Liver (tissue), 3 donors: ENCODE results near the gene ATAT1.

Experiments used
- CTCF ChIP-seq: fragments of 150-350 bp; IDR thresholded peaks from 2 replicates; pipeline ENCODE4 v1.5.1; 2017; ENCODE audit warnings: improper control_type of control experiment, low read depth, low read length; ENCODE audit not compliant: missing input control
- EGR1 ChIP-seq, 2 donors: IDR thresholded peaks; 2 replicates each; pipeline ENCODE4 v1.6.1; 2016 to 2018; ENCODE audit warnings: antibody characterized with exemption in 2 of 2, low read depth in 2 of 2
- GABPA ChIP-seq, 2 donors: IDR thresholded peaks in 1 of 2; conservative IDR thresholded peaks in 1 of 2; 2 replicates each; pipeline ENCODE4 v1.6.1; 2016; ENCODE audit warnings: antibody characterized with exemption in 2 of 2, mild to moderate bottlenecking in 1 of 2, moderate library complexity in 1 of 2
- JUND ChIP-seq, 2 donors: IDR thresholded peaks; 2 replicates each; pipeline ENCODE4 v1.6.1; 2016; ENCODE audit warnings: antibody characterized with exemption in 2 of 2
- MAX ChIP-seq: IDR thresholded peaks from 2 replicates; pipeline ENCODE4 v1.6.1; 2016; ENCODE audit warnings: antibody characterized with exemption
- RAD21 ChIP-seq, 2 donors: IDR thresholded peaks; 2 replicates each; pipeline ENCODE4 v1.6.1; 2016; ENCODE audit warnings: antibody characterized with exemption in 2 of 2, mild to moderate bottlenecking in 2 of 2
- TAF1 ChIP-seq: conservative IDR thresholded peaks from 2 replicates; pipeline ENCODE4 v1.6.1; 2016; ENCODE audit warnings: antibody characterized with exemption, mild to moderate bottlenecking
- YY1 ChIP-seq: IDR thresholded peaks from 2 replicates; pipeline ENCODE4 v1.6.1; 2016; ENCODE audit warnings: antibody characterized with exemption, mild to moderate bottlenecking
- TF ChIP-seq, protein P1 (sequence below): IDR thresholded peaks from 2 replicates; pipeline ENCODE4 v1.6.1; 2016; ENCODE audit warnings: antibody characterized with exemption
- donor health status: healthy.
- donor health status: healthy.

DNA sequence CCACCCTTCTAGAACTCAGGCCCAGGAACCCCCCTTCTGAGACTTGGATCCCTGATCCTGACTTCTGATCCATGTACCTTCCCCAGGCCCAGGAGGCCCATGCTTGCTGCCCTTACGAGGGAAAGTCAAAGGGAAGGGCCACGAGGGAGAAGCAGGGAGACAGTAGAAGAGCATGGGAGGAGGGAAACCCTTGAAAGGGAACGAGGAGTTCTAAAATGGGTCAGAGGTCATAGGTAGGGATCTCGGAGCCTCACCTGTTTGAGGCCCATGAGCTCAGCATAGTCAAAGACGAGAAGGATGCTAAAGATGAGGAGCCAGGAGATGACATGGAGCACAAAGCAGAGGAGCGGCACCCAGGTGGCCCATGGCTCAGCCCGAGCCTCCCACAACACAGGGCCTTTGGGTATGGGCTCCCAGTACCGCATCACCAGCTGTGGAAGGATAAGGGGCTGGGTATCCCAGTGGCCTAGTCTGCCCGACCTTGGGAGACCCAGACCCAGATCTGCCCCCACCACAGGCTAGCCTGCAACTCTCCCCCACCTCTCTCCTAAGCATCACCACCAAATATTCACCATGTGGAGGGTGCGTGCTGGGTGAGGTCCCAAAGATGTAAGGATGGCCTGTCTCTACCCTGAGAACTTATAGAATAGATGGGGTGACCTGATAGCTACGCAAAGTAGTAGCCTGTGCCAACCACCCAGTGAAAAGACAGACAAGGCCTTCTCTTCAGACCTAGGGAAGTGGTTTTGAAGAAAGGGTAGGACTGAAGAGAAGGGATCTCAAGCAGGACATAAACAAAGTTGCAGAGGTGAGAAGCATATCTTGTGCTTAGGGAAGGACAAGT, 62.6 kb downstream of the ATAT1 start:
- no peak for TF ChIP-seq GABPA (IDR thresholded peaks at IDR 0.05 in 1 of 2, conservative IDR thresholded peaks at IDR 0.05 in 1 of 2)
- TF ChIP-seq CTCF: no peak
- TF ChIP-seq RAD21 (IDR thresholded peaks at IDR 0.05): no peak
- no peak for TF ChIP-seq YY1
- no peak for TF ChIP-seq EGR1 (IDR thresholded peaks at IDR 0.05; ENCODE audit: low read depth in 2 of 2)
- TF ChIP-seq TAF1: no peak
- no peak for TF ChIP-seq JUND (IDR thresholded peaks at IDR 0.05)
- TF ChIP-seq, protein P1, sequence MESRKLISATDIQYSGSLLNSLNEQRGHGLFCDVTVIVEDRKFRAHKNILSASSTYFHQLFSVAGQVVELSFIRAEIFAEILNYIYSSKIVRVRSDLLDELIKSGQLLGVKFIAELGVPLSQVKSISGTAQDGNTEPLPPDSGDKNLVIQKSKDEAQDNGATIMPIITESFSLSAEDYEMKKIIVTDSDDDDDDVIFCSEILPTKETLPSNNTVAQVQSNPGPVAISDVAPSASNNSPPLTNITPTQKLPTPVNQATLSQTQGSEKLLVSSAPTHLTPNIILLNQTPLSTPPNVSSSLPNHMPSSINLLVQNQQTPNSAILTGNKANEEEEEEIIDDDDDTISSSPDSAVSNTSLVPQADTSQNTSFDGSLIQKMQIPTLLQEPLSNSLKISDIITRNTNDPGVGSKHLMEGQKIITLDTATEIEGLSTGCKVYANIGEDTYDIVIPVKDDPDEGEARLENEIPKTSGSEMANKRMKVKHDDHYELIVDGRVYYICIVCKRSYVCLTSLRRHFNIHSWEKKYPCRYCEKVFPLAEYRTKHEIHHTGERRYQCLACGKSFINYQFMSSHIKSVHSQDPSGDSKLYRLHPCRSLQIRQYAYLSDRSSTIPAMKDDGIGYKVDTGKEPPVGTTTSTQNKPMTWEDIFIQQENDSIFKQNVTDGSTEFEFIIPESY: no peak
- no peak for TF ChIP-seq MAX
